CD14-positive monocyte (primary cell): Measurements from ENCODE around the gene CRY2. TPM values are rescaled to one million over a fixed set of nuclear protein-coding genes. Genes with fewer than 3 reads are reported as not detected.

ENCODE experiments used
- DNase-seq, 3 donors: peaks; one replicate each; pipeline ENCODE4 v3.0.0-alpha.2; 2011 to 2022
- H2AFZ ChIP-seq: 2 replicates; pipeline ENCODE4 v1.6.0; 2012; ENCODE audit warnings: mild to moderate bottlenecking, low read depth, low read length, inconsistent platforms; ENCODE audit not compliant: insufficient read depth, poor library complexity, severe bottlenecking
- H3K27ac ChIP-seq, 2 donors: 1 replicate in 1 of 2; 2 replicates in 1 of 2; pipeline ENCODE4 v1.5.1; 2012 to 2013; ENCODE audit warnings: low read length in 2 of 2, control low read depth in 1 of 2, inconsistent platforms in 1 of 2, low read depth in 1 of 2, mild to moderate bottlenecking in 1 of 2
- H3K27me3 ChIP-seq, 2 donors: one replicate each; pipeline versions ENCODE4 v1.6.0 to v1.6.1; 2011 to 2013; ENCODE audit warnings: low read length in 2 of 2; ENCODE audit not compliant: control insufficient read depth in 2 of 2, insufficient read depth in 2 of 2
- H3K36me3 ChIP-seq, 2 donors: replicated peaks in 1 of 2; 1 replicate in 1 of 2; 2 replicates in 1 of 2; pipeline versions ENCODE4 v1.5.1 to v1.6.1; 2012 to 2013; ENCODE audit warnings: low read length in 2 of 2, control low read depth in 1 of 2, inconsistent platforms in 1 of 2, mild to moderate bottlenecking in 1 of 2; ENCODE audit not compliant: insufficient read depth in 2 of 2, control insufficient read depth in 1 of 2
- H3K4me1 ChIP-seq, 2 donors: 1 replicate in 1 of 2; 2 replicates in 1 of 2; pipeline versions ENCODE4 v1.5.1 to v1.6.1; 2012 to 2013; ENCODE audit warnings: low read length in 2 of 2, control low read depth in 1 of 2, inconsistent platforms in 1 of 2, mild to moderate bottlenecking in 1 of 2, moderate library complexity in 1 of 2; ENCODE audit not compliant: insufficient read depth in 2 of 2, control insufficient read depth in 1 of 2
- H3K4me2 ChIP-seq: replicated peaks from 2 replicates; pipeline ENCODE3; 2012; ENCODE audit warnings: low read length, moderate library complexity, mild to moderate bottlenecking; ENCODE audit not compliant: poor library complexity, severe bottlenecking; ENCODE audit errors: extremely low read depth
- H3K4me3 ChIP-seq, 3 experiments: fragments of 200-600 bp in 1 of 3; sonication (generic) in 1 of 3; replicated peaks in 1 of 3; 1 replicate in 2 of 3; 2 replicates in 1 of 3; pipeline ENCODE4 v1.5.1; 2011 to 2013; ENCODE audit warnings: low read length in 3 of 3, mild to moderate bottlenecking in 3 of 3, control low read depth in 2 of 3, low read depth in 2 of 3, inconsistent platforms in 1 of 3, moderate library complexity in 1 of 3
- H3K79me2 ChIP-seq: 2 replicates; pipeline ENCODE4 v1.6.0; 2012; ENCODE audit warnings: mild to moderate bottlenecking, control low read depth, inconsistent platforms, low read length, moderate library complexity; ENCODE audit not compliant: insufficient read depth
- H3K9ac ChIP-seq: 2 replicates; pipeline ENCODE4 v1.6.0; 2017; ENCODE audit warnings: low read length, mild to moderate bottlenecking; ENCODE audit not compliant: insufficient read depth, poor library complexity, severe bottlenecking
- H3K9me3 ChIP-seq, 2 donors: replicated peaks in 1 of 2; 1 replicate in 1 of 2; 2 replicates in 1 of 2; pipeline versions ENCODE4 v1.5.1 to v1.6.1; 2012 to 2013; ENCODE audit warnings: low read length in 2 of 2, control low read depth in 1 of 2; ENCODE audit not compliant: control insufficient read depth in 1 of 2, insufficient read depth in 1 of 2
- H4K20me1 ChIP-seq: 2 replicates; pipeline ENCODE4 v1.6.0; 2012; ENCODE audit warnings: mild to moderate bottlenecking, low read length, control low read depth, moderate library complexity; ENCODE audit not compliant: insufficient read depth
- H3K27ac Mint-ChIP-seq, 7 donors: one replicate each; pipeline ENCODE4 v1.8.0; 2020; ENCODE audit warnings: mild to moderate bottlenecking in 7 of 7, mixed read lengths in 7 of 7, moderate library complexity in 6 of 7, inconsistent platforms in 2 of 7
- H3K27me3 Mint-ChIP-seq, 3 donors: one replicate each; pipeline ENCODE4 v1.8.0; 2021 to 2022; ENCODE audit warnings: low read depth in 3 of 3, mild to moderate bottlenecking in 3 of 3, mixed read lengths in 3 of 3, moderate library complexity in 3 of 3, inconsistent platforms in 1 of 3
- H3K36me3 Mint-ChIP-seq, 2 donors: one replicate each; pipeline ENCODE4 v1.8.0; 2020; ENCODE audit warnings: mixed read lengths in 2 of 2, inconsistent platforms in 1 of 2, mild to moderate bottlenecking in 1 of 2
- H3K4me1 Mint-ChIP-seq: one replicate; pipeline ENCODE4 v1.8.0; 2020; ENCODE audit warnings: mild to moderate bottlenecking, mixed read lengths
- H3K4me3 Mint-ChIP-seq, 2 donors: one replicate each; pipeline ENCODE4 v1.8.0; 2020; ENCODE audit warnings: mild to moderate bottlenecking in 2 of 2, mixed read lengths in 2 of 2, moderate library complexity in 1 of 2
- H3K9me3 Mint-ChIP-seq, 7 donors: one replicate each; pipeline ENCODE4 v1.8.0; 2020 to 2022; ENCODE audit warnings: mixed read lengths in 7 of 7, mild to moderate bottlenecking in 6 of 7, moderate library complexity in 6 of 7, inconsistent platforms in 2 of 7
- WGBS: methylation state at CpG from one replicate; pipeline ENCODE4 v1.1.5; 2013; ENCODE audit warnings: missing lambda C conversion rate; ENCODE audit not compliant: insufficient coverage; 5-methylcytosine and 5-hydroxymethylcytosine counted together
- intact Hi-C, 2 donors: fragments of 100-400 bp; cut with micrococcal nuclease; formaldehyde crosslinking; loops; one replicate each; pipeline versions ENCODE4 v1.15.0 to v1.15.1; 2023
- polyA plus RNA-seq, 3 donors: library from polyadenylated mRNA; depleted of rRNA in 1 of 3; unstranded in 2 of 3; stranded (reverse) in 1 of 3; fragments of 300-500 nt in 2 of 3; fragments of >200 nt in 1 of 3; fragmentation: Illumina TruSeq in 2 of 3; gene quantifications; 1 replicate in 2 of 3; 2 replicates in 1 of 3; pipeline ENCODE4 v1.2.3, GENCODE V29; 2012 to 2021
- TF ChIP-seq, protein P1 (sequence below): fragments of 200-600 bp; IDR thresholded peaks from one replicate; pipeline ENCODE4 v1.8.0; 2022; ENCODE audit warnings: antibody characterized with exemption, mild to moderate bottlenecking

CRY2 gene
- polyA plus RNA-seq, 3 donors = 5.1 to 12.5 (median 7.2) TPM

DNA sequence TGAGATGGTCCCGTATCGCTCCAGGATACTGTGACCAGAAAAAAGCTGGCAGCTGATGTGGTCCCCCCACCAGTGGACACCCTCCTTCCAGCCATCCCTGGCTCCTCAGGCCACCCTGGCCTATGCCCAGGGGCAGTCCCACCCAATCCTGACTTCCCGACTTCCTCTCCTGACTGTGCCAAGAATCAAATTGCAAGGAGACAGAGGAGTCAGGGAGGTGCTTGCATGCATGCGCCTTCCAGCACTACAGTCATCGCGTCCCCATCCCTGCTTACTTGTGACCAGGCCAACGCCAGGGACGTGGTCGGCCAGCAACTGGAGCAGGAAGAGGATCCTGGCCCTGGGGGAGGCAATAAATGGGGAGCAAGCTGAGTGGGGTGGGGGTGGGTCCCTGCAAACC, 63.3 kb downstream of the CRY2 start:
- 100% methylated on average over 9 of the region's 9 CpGs for WGBS

DNA sequence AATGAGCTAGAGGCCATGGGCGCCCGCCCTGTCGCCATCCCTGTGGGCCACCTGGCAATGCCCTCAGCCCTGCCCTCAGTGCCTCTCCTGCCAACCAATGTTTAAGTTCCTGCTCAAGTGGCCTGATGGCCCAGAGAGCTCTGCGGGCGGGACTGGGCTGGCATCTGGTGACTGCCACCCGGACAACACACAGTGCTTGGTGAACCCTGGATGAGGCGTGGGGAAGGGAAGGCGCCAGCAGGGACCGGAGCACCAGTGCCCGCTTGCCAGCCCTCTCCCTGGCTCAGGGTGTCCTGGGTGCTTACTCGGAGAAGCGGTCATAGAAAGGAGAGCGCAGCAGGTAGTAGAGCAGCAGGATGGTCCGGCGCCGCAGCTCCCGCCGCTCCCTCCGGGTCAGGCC, 66.2 kb downstream of the CRY2 start:
- no peak overlapping the region for H3K4me2 ChIP-seq
- H3K27ac ChIP-seq = no peak overlapping the region
- Mint-ChIP-seq H3K27me3 (peaks cover 0 to 3% (median 0%) of the 10 kb centered on the region in 3 donors), H3K4me3 (no peak overlapping the region), H3K4me1 (peaks cover 19% of the 10 kb centered on the region), H3K9me3 (peaks cover 0 to 2% (median 0%) of the 10 kb centered on the region in 7 donors), H3K36me3 (peaks cover 63 to 74% of the 10 kb centered on the region in 2 donors), H3K27ac (no peak overlapping the region)
- 99% methylated on average over 19 of the region's 19 CpGs for WGBS
- H3K4me3 ChIP-seq = no peak overlapping the region
- H3K79me2 ChIP-seq = peaks cover 29% of the 10 kb centered on the region
- peaks cover 8 to 16% of the 10 kb centered on the region in 2 donors for H3K4me1 ChIP-seq
- no peak for DNase-seq
- H4K20me1 ChIP-seq = peaks cover 49% of the 10 kb centered on the region
- no peaks in the 10 kb centered on the region for H3K27me3 ChIP-seq
- H3K9me3 ChIP-seq = no peaks in the 10 kb centered on the region
- intact Hi-C loops = loop anchor here in 1 of 2 donors (10.0 kb wide), 1 partner anchor 701 kb away; the partner anchor contains the start of genes ATG13 and HARBI1
- no peak overlapping the region for H3K9ac ChIP-seq
- TF ChIP-seq, protein P1, sequence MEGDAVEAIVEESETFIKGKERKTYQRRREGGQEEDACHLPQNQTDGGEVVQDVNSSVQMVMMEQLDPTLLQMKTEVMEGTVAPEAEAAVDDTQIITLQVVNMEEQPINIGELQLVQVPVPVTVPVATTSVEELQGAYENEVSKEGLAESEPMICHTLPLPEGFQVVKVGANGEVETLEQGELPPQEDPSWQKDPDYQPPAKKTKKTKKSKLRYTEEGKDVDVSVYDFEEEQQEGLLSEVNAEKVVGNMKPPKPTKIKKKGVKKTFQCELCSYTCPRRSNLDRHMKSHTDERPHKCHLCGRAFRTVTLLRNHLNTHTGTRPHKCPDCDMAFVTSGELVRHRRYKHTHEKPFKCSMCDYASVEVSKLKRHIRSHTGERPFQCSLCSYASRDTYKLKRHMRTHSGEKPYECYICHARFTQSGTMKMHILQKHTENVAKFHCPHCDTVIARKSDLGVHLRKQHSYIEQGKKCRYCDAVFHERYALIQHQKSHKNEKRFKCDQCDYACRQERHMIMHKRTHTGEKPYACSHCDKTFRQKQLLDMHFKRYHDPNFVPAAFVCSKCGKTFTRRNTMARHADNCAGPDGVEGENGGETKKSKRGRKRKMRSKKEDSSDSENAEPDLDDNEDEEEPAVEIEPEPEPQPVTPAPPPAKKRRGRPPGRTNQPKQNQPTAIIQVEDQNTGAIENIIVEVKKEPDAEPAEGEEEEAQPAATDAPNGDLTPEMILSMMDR = no peak
- peaks cover 65 to 76% of the 10 kb centered on the region in 2 donors for H3K36me3 ChIP-seq
- no peak overlapping the region for H2AFZ ChIP-seq

More for the DNA sequence above, 63.3 kb downstream of the CRY2 start:
- no peak overlapping the region for H3K4me2 ChIP-seq
- no peak overlapping the region for H2AFZ ChIP-seq
- TF ChIP-seq, protein P1 = no peak
- H3K4me3 Mint-ChIP-seq = no peak overlapping the region
- H3K9ac ChIP-seq = no peak overlapping the region
- peaks cover 0 to 8% (median 0%) of the 10 kb centered on the region in 3 donors for H3K27me3 Mint-ChIP-seq
- no peaks in the 10 kb centered on the region for H3K9me3 ChIP-seq
- peaks cover 10% of the 10 kb centered on the region for H3K79me2 ChIP-seq
- H3K27me3 ChIP-seq = no peaks in the 10 kb centered on the region
- H3K4me3 ChIP-seq = no peak overlapping the region
- H3K36me3 ChIP-seq = peaks cover 59 to 68% of the 10 kb centered on the region in 2 donors
- no peaks in the 10 kb centered on the region for H3K4me1 ChIP-seq
- H4K20me1 ChIP-seq = peaks cover 44% of the 10 kb centered on the region
- H3K4me1 Mint-ChIP-seq = peaks cover 6% of the 10 kb centered on the region
- H3K27ac ChIP-seq = no peak overlapping the region
- peaks cover 0 to 2% (median 0%) of the 10 kb centered on the region in 7 donors for H3K9me3 Mint-ChIP-seq
- no peak for DNase-seq
- peaks cover 55 to 65% of the 10 kb centered on the region in 2 donors for H3K36me3 Mint-ChIP-seq
- peak overlapping the region in 1 of 7 donors; percentile 26 for H3K27ac Mint-ChIP-seq
- intact Hi-C loops = loop anchor here in 1 of 2 donors (10.0 kb wide), 1 partner anchor 704 kb away; the partner anchor contains the start of genes ATG13 and HARBI1
